Epithelial cell of prostate (primary cell): ENCODE measurements around the gene PCDHA1.
A peak's percentile ranks its signal among the peaks of the same experiment; 100 is the strongest.

Experiments
- DNase-seq: peaks from one replicate; pipeline ENCODE4 v3.0.0-alpha.2; 2011; ENCODE audit warnings: low read depth, low spot score
- H3K27ac ChIP-seq: fragments of 450-650 bp; 2 replicates; pipeline ENCODE4 v1.5.1; 2017; ENCODE audit warnings: mild to moderate bottlenecking

Gene PCDHA1

DNA sequence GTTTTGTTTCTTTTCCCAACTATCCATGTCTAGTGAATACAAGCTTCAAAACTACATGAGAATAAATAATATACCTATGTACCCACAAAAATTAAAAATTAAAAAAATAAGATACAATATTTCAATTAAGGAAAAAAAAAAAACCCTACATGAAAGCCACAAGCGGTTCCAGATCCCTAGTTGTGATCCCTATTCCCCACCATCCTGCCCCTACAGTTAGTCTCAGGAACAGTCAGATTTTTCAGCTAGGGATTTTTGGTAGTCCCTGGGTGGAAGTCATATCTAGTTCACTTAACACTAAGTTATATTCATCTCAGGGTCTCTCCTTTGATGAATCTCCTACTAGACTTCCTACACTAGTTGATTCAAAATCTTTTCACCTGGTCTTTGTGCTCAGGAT lies 246.7 kb downstream of the PCDHA1 start:
- H3K27ac ChIP-seq = no peak overlapping the region
- no peak for DNase-seq

GRCh38 chr5:141039061-141039460 lies 253.1 kb downstream of the PCDHA1 start:
- no peak for DNase-seq
- no peak overlapping the region for H3K27ac ChIP-seq

DNA sequence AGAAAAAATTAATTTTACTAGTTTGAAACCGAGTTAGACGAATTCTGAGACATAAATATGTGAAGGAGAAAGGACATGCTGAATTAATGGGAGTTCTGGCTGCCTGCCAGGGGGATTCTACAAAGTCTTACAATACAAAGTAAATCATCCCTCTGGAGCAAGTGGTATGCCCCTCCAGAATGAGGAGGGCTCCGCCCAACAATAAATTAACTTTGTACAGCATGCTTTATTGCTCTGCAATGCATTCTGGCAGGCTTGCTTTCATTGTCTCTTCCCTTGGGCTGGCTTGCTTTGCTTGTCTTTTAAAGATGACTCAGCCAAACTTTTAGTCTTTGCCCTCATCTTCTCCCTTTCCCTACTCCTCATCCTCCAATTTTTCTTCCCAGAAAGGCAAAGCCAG lies 253.6 kb downstream of the PCDHA1 start:
- H3K27ac ChIP-seq = no peak overlapping the region
- DNase-seq = no peak

GRCh38 chr5:141040093-141040770 lies 254.3 kb downstream of the PCDHA1 start:
- H3K27ac ChIP-seq = peak overlapping the region; percentile 14
- DNase-seq = peak; percentile 3

DNA sequence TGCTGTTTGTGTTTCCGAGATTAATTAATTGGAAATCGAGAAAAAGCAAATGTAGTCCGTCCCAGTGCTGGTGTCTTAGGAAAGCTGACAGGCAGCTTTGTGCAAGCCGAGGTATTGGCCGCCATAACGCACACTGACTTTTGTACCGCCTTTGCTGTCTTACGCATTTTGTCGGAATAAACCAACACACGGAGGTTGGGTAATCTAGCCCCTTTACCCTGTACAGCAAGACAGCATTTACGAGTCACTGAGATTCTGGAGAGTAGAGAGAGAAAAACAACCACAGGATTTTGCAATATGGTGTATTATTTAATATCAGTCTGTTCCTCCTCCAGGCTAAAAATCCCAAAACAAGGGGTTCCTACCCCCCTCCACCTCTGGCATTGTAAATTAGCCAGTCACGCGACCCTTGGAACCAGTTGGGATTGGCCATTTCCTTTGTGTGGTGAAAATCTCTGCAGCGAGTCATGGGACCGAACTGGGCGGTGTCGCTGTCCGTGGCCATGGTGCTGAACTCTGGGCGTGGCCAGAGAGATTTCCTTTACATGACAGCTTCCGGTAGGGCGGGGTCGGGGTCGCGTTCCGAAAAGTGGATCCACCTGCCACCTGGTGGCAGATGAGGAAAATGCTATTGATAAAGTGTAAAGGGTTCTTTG lies 255.0 kb downstream of the PCDHA1 start:
- peak overlapping the region; percentile 14 for H3K27ac ChIP-seq
- peak; percentile 63 for DNase-seq

- no peak for DNase-seq
- no peak overlapping the region for H3K27ac ChIP-seq
These were observed 255.5 kb downstream of the PCDHA1 start for GRCh38 chr5:141041427-141041785.

GRCh38 chr5:141042555-141042954 lies 256.6 kb downstream of the PCDHA1 start:
- no peak for DNase-seq
- H3K27ac ChIP-seq = no peak overlapping the region

DNA sequence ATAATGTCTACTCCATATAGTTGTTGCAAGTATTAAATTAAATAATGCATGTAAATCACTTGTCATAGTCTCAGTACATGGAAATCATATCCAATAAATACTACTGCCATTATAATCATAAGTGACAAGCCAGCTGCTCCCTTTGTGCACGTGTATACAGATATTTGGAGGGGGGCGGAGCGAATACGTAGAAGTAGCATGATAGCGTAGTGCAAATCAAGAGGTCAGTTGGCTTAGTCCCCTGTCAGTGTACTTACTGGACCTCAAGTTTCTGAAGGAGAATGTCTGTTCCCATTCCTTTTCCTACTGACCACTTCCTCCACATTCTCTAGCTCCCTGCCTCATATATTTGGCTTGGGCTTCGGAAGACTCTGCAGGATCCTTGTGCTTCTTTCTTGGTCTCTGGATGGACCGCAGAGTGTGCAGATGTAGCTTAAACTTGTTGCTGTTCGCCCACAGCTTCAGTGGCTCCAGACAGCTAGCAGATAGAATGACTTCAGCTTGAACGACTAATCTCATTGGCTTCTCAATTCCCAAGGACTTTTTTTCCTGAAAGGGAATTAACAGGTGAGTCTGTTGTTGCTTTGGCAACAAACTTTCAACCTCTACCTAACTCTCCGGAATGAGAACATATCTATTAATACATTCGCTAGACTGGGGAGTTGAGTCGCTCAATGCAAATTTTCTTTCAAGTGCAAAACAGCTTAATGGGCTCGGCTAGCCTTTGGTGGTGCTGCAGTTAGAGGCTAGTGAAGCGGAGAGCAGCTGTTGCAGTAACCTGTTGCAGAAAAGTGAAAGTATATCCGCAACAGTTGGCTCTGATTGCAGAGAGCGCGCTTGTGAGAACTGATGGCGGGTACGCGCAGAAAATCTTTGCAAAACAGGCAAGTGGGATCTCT lies 264.9 kb downstream of the PCDHA1 start, which contains the start of gene PCDHB1:
Gene PCDHB1 (plus strand): TSS at position 753 of the 899 bp plus-strand sequence. CDS start 97 bp downstream, at position 850.
- no peak within 1 kb of the TSS for H3K27ac ChIP-seq

DNA sequence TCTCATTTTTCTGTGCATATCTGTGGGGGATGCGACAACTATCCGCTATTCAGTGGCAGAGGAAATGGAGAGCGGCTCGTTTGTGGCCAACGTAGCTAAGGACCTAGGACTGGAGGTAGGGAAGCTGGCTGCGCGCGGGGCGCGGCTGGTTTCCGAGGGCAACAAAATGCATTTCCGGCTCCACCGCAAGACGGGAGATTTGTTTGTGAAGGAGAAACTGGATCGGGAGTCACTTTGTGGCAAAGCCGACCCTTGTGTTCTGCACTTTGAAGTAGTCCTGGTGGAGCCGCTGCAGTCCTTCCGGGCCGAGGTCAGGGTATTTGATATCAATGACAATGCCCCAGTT lies 265.6 kb downstream of the PCDHA1 start:
- no peak for DNase-seq
- no peak overlapping the region for H3K27ac ChIP-seq

More for the DNA sequence above, 264.9 kb downstream of the PCDHA1 start, which contains the start of gene PCDHB1:
- no peak for DNase-seq
